HG03280 (cell line): ENCODE data around the gene PACS2.

Source experiments
- ATAC-seq: cut with Tn5 transposase; IDR thresholded peaks from one replicate; pipeline ENCODE4 v1.9.1; 2021; ENCODE audit warnings: mild to moderate bottlenecking, moderate library complexity; ENCODE audit not compliant: unreplicated experiment

Gene PACS2

GRCh38 chr14:105366386-105367074, 52.0 kb downstream of the PACS2 start:
- no peak for ATAC-seq

- no peak for ATAC-seq
Observed at GRCh38 chr14:105367116-105368031, 52.8 kb downstream of the PACS2 start.

GRCh38 chr14:105368032-105368417, 53.5 kb downstream of the PACS2 start:
- ATAC-seq, result no peak

- no peak for ATAC-seq
Observed at GRCh38 chr14:105368426-105368825, 53.9 kb downstream of the PACS2 start.

GRCh38 chr14:105368910-105369652, 54.5 kb downstream of the PACS2 start:
- ATAC-seq, result no peak

GRCh38 chr14:105369653-105370040, 55.1 kb downstream of the PACS2 start:
- no peak for ATAC-seq

- no peak for ATAC-seq
Observed at GRCh38 chr14:105374389-105374788, 59.8 kb downstream of the PACS2 start.

- ATAC-seq, result no peak
Observed at GRCh38 chr14:105375635-105376057, 61.1 kb downstream of the PACS2 start.

- no peak for ATAC-seq
Observed at GRCh38 chr14:105376521-105377440, 62.2 kb downstream of the PACS2 start.

- ATAC-seq, result no peak
Observed at GRCh38 chr14:105377555-105378182, 63.1 kb downstream of the PACS2 start.

- ATAC-seq, result no peak
Observed at GRCh38 chr14:105378199-105378598, 63.7 kb downstream of the PACS2 start.

GRCh38 chr14:105378873-105379685, 64.5 kb downstream of the PACS2 start:
- ATAC-seq, result no peak

- ATAC-seq, result no peak
Observed at GRCh38 chr14:105379946-105380345, 65.4 kb downstream of the PACS2 start.

GRCh38 chr14:105380756-105381155, 66.2 kb downstream of the PACS2 start:
- ATAC-seq, result no peak

- no peak for ATAC-seq
Observed at GRCh38 chr14:105381446-105382342, 67.1 kb downstream of the PACS2 start.

GRCh38 chr14:105382343-105383082, 68.0 kb downstream of the PACS2 start:
- ATAC-seq, result no peak

GRCh38 chr14:105383083-105383730, 68.7 kb downstream of the PACS2 start:
- no peak for ATAC-seq
